HEK293 (cell line): ENCODE results near the gene PLPP6.

Experiments
- CTCF ChIA-PET: fragments of 350-600 bp; formaldehyde crosslinking; extraction: SDS; loops from one replicate; lab custom pipeline; 2021; ENCODE audit warnings: antibody characterized with exemption; lab: Yijun Ruan, JAX
- POLR2A ChIA-PET: fragments of 300-600 bp; formaldehyde crosslinking; extraction: SDS; loops from one replicate; lab custom pipeline; 2020; ENCODE audit warnings: antibody characterized with exemption, inconsistent platforms; lab: Yijun Ruan, JAX
- H3K27ac ChIP-seq: fragments of 200-500 bp; sonication (Bioruptor generic); 2 replicates; pipeline ENCODE4 v1.5.1; 2014; ENCODE audit warnings: low read depth, low read length, control low read depth, inconsistent platforms; ENCODE audit errors: extremely low read depth
- H3K36me3 ChIP-seq, 2 experiments: fragments of 200-500 bp in 1 of 2; sonication (Bioruptor generic) in 1 of 2; 1 replicate in 1 of 2; 2 replicates in 1 of 2; pipeline ENCODE4 v1.5.1; 2014 to 2017; ENCODE audit warnings: inconsistent platforms in 2 of 2, low read length in 2 of 2; ENCODE audit not compliant: control insufficient read depth in 2 of 2, insufficient read depth in 1 of 2
- H3K4me1 ChIP-seq: fragments of 200-500 bp; sonication (Bioruptor generic); 2 replicates; pipeline ENCODE4 v1.5.1; 2014; ENCODE audit warnings: mild to moderate bottlenecking, low read length, inconsistent platforms; ENCODE audit not compliant: control insufficient read depth, insufficient read depth
- H3K4me3 ChIP-seq: 2 replicates; pipeline ENCODE4 v1.5.1; 2011; ENCODE audit warnings: low read depth, mild to moderate bottlenecking, control low read depth, low read length, moderate library complexity
- H3K9me3 ChIP-seq: fragments of 200-500 bp; sonication (Bioruptor generic); 2 replicates; pipeline ENCODE4 v1.5.1; 2014; ENCODE audit warnings: low read depth, low read length, inconsistent platforms; ENCODE audit not compliant: control insufficient read depth, insufficient read depth
- GLI4 ChIP-seq: fragments of 450-650 bp; formaldehyde crosslinking; IDR thresholded peaks from 2 replicates; pipeline ENCODE4 v1.5.1; 2016; ENCODE audit warnings: missing biosample characterization, missing genetic modification characterization
- REPIN1 ChIP-seq: fragments of 450-650 bp; formaldehyde crosslinking; IDR thresholded peaks from 2 replicates; pipeline ENCODE4 v1.5.1; 2017; ENCODE audit warnings: missing biosample characterization, missing genetic modification characterization, low read depth
- SCRT2 ChIP-seq: fragments of 450-650 bp; formaldehyde crosslinking; IDR thresholded peaks from 2 replicates; pipeline ENCODE4 v1.5.1; 2016; ENCODE audit warnings: missing biosample characterization, missing genetic modification characterization
- ZBTB48 ChIP-seq: fragments of 450-650 bp; formaldehyde crosslinking; IDR thresholded peaks from 2 replicates; pipeline ENCODE4 v1.5.1; 2016; ENCODE audit warnings: missing biosample characterization, missing genetic modification characterization
- ZIC2 ChIP-seq: fragments of 450-650 bp; formaldehyde crosslinking; IDR thresholded peaks from 2 replicates; pipeline ENCODE4 v1.5.1; 2016; ENCODE audit warnings: missing biosample characterization, missing genetic modification characterization
- ZNF239 ChIP-seq: fragments of 450-650 bp; formaldehyde crosslinking; IDR thresholded peaks from 2 replicates; pipeline ENCODE4 v1.5.1; 2016; ENCODE audit warnings: missing biosample characterization, missing genetic modification characterization
- ZNF280C ChIP-seq: fragments of 450-650 bp; formaldehyde crosslinking; IDR thresholded peaks from 2 replicates; pipeline ENCODE4 v1.5.1; 2016; ENCODE audit warnings: missing biosample characterization, missing genetic modification characterization
- ZNF600 ChIP-seq: fragments of 450-650 bp; formaldehyde crosslinking; IDR thresholded peaks from 2 replicates; pipeline ENCODE4 v1.5.1; 2016; ENCODE audit warnings: missing biosample characterization, missing genetic modification characterization
- ZNF624 ChIP-seq: fragments of 450-650 bp; formaldehyde crosslinking; IDR thresholded peaks from 2 replicates; pipeline ENCODE4 v1.5.1; 2017; ENCODE audit warnings: missing biosample characterization, missing genetic modification characterization
- ZNF629 ChIP-seq: fragments of 450-650 bp; formaldehyde crosslinking; IDR thresholded peaks from 2 replicates; pipeline ENCODE4 v1.5.1; 2017; ENCODE audit warnings: missing biosample characterization, missing genetic modification characterization
- ZNF654 ChIP-seq: fragments of 450-650 bp; formaldehyde crosslinking; IDR thresholded peaks from 2 replicates; pipeline ENCODE4 v1.5.1; 2016; ENCODE audit warnings: low read depth, missing biosample characterization, missing genetic modification characterization
- TF ChIP-seq, protein P1 (sequence below): fragments of 450-650 bp; formaldehyde crosslinking; IDR thresholded peaks from 2 replicates; pipeline ENCODE4 v1.5.1; 2017; ENCODE audit warnings: missing biosample characterization, missing genetic modification characterization
- TF ChIP-seq, protein P2 (sequence below): fragments of 450-650 bp; formaldehyde crosslinking; IDR thresholded peaks from 2 replicates; pipeline ENCODE4 v1.5.1; 2016; ENCODE audit warnings: missing biosample characterization, missing genetic modification characterization
- TF ChIP-seq, protein P3 (sequence below): fragments of 450-650 bp; formaldehyde crosslinking; IDR thresholded peaks from 2 replicates; pipeline ENCODE4 v1.5.1; 2016; ENCODE audit warnings: missing biosample characterization, missing genetic modification characterization
- TF ChIP-seq, protein P4 (sequence below): fragments of 450-650 bp; formaldehyde crosslinking; IDR thresholded peaks from 2 replicates; pipeline ENCODE4 v1.5.1; 2016; ENCODE audit warnings: missing biosample characterization, missing genetic modification characterization

PLPP6 gene

DNA sequence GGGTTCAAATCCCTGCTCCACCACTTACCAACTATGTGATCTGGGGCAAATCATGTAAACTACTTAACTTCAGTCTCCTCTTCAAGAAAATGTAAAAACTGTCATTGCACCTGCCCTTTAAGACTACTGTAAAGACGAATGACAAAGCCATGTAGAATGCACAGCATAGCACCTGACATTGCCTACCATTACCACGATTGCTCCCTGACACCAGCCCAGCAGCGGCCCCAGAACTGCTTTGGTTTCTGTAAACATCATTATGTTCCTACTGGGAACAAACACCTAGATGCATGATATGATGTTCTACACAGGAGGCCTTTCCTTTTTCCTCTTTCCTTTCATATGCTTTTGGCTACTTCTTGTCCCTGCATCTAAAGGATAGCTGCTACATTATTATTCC, 23.1 kb upstream of the PLPP6 start:
- H3K4me3 ChIP-seq, result no peak overlapping the region
- H3K4me1 ChIP-seq, result no peaks in the 10 kb centered on the region; the same call in 1 of the 2 replicates
- TF ChIP-seq ZIC2 (tag by site-specific recombination), result peak; percentile 74
- TF ChIP-seq, protein P1, sequence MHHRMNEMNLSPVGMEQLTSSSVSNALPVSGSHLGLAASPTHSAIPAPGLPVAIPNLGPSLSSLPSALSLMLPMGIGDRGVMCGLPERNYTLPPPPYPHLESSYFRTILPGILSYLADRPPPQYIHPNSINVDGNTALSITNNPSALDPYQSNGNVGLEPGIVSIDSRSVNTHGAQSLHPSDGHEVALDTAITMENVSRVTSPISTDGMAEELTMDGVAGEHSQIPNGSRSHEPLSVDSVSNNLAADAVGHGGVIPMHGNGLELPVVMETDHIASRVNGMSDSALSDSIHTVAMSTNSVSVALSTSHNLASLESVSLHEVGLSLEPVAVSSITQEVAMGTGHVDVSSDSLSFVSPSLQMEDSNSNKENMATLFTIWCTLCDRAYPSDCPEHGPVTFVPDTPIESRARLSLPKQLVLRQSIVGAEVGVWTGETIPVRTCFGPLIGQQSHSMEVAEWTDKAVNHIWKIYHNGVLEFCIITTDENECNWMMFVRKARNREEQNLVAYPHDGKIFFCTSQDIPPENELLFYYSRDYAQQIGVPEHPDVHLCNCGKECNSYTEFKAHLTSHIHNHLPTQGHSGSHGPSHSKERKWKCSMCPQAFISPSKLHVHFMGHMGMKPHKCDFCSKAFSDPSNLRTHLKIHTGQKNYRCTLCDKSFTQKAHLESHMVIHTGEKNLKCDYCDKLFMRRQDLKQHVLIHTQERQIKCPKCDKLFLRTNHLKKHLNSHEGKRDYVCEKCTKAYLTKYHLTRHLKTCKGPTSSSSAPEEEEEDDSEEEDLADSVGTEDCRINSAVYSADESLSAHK (tag by site-specific recombination), result no peak
- ChIA-PET CTCF (interaction anchor here (0.9 to 4.3 kb wide), 10 partner anchors 12 to 324 kb away, joined by 3 to 87 read pairs (median 6); no protein-coding TSS in a partner anchor), POLR2A (no interaction called here)
- no peaks in the 10 kb centered on the region for H3K36me3 ChIP-seq
- H3K9me3 ChIP-seq, result no peaks in the 10 kb centered on the region
- H3K27ac ChIP-seq, result no peak overlapping the region

DNA sequence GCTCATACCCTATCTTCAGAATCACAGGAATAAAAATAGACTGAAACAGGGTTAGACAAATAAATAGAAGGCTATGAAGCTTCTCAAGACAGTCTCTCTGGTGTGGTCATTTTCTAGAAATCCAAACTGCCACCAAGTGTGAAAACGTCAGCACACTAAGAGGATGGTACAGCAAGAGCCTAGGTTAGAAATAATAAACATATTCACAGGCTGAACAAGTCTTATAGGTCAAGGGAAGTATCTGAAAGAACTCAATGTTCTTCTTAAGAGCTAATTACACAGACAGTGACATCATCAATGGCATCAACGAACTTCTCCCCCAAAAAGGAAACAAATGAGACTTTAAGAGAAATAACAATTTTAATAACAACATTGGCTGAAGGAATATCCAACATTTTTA, 22.7 kb upstream of the PLPP6 start:
- TF ChIP-seq GLI4 (no peak), ZNF280C (tag by site-specific recombination) (no peak), ZNF629 (0 out of 2 replicates have a peak, but pooled peaks have one; percentile 26), ZBTB48 (tag by site-specific recombination) (no peak), ZNF239 (no peak)
- TF ChIP-seq, protein P2, sequence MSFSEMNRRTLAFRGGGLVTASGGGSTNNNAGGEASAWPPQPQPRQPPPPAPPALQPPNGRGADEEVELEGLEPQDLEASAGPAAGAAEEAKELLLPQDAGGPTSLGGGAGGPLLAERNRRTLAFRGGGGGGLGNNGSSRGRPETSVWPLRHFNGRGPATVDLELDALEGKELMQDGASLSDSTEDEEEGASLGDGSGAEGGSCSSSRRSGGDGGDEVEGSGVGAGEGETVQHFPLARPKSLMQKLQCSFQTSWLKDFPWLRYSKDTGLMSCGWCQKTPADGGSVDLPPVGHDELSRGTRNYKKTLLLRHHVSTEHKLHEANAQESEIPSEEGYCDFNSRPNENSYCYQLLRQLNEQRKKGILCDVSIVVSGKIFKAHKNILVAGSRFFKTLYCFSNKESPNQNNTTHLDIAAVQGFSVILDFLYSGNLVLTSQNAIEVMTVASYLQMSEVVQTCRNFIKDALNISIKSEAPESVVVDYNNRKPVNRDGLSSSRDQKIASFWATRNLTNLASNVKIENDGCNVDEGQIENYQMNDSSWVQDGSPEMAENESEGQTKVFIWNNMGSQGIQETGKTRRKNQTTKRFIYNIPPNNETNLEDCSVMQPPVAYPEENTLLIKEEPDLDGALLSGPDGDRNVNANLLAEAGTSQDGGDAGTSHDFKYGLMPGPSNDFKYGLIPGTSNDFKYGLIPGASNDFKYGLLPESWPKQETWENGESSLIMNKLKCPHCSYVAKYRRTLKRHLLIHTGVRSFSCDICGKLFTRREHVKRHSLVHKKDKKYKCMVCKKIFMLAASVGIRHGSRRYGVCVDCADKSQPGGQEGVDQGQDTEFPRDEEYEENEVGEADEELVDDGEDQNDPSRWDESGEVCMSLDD (tag by site-specific recombination), result no peak
- TF ChIP-seq, protein P3, sequence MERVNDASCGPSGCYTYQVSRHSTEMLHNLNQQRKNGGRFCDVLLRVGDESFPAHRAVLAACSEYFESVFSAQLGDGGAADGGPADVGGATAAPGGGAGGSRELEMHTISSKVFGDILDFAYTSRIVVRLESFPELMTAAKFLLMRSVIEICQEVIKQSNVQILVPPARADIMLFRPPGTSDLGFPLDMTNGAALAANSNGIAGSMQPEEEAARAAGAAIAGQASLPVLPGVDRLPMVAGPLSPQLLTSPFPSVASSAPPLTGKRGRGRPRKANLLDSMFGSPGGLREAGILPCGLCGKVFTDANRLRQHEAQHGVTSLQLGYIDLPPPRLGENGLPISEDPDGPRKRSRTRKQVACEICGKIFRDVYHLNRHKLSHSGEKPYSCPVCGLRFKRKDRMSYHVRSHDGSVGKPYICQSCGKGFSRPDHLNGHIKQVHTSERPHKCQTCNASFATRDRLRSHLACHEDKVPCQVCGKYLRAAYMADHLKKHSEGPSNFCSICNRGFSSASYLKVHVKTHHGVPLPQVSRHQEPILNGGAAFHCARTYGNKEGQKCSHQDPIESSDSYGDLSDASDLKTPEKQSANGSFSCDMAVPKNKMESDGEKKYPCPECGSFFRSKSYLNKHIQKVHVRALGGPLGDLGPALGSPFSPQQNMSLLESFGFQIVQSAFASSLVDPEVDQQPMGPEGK, result no peak
- Histone ChIP-seq H3K4me3 (no peak overlapping the region), H3K36me3 (no peaks in the 10 kb centered on the region), H3K27ac (no peak overlapping the region), H3K4me1 (no peaks in the 10 kb centered on the region; the same call in 1 of the 2 replicates), H3K9me3 (no peaks in the 10 kb centered on the region)
- ChIA-PET POLR2A (no interaction called here), CTCF (interaction anchor here (0.7 to 4.3 kb wide), 17 partner anchors 11 to 324 kb away, joined by 3 to 87 read pairs (median 5); no protein-coding TSS in a partner anchor)

DNA sequence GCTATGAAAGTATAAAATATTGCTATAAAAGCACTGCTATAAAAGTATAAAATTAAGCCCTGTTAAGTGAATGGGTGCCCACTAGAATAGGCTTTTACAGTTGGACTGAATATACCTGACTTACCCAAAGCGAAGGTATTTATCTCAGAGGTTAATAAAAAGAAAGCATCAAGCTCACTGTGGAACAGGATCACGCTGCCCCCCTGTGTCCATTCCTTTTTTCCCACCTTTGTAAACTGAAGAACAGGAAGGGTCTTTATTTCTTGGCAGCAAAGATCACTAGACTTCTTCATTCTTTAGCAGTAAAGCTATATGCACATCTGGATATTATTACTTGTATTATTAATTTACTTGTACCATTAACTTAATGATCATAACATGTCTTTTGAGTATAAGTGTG, 22.1 kb upstream of the PLPP6 start:
- no peak overlapping the region for H3K27ac ChIP-seq
- ChIA-PET POLR2A (no interaction called here), CTCF (interaction anchor here (0.6 to 4.3 kb wide), 29 partner anchors 10 to 1399 kb away, joined by 3 to 87 read pairs (median 4); no protein-coding TSS in a partner anchor)
- H3K9me3 ChIP-seq, result no peaks in the 10 kb centered on the region
- TF ChIP-seq SCRT2 (no peak), ZNF624 (tag by site-specific recombination) (no peak), ZNF600 (tag by site-specific recombination) (no peak), ZNF654 (peak; percentile 58), REPIN1 (no peak)
- TF ChIP-seq, protein P4, sequence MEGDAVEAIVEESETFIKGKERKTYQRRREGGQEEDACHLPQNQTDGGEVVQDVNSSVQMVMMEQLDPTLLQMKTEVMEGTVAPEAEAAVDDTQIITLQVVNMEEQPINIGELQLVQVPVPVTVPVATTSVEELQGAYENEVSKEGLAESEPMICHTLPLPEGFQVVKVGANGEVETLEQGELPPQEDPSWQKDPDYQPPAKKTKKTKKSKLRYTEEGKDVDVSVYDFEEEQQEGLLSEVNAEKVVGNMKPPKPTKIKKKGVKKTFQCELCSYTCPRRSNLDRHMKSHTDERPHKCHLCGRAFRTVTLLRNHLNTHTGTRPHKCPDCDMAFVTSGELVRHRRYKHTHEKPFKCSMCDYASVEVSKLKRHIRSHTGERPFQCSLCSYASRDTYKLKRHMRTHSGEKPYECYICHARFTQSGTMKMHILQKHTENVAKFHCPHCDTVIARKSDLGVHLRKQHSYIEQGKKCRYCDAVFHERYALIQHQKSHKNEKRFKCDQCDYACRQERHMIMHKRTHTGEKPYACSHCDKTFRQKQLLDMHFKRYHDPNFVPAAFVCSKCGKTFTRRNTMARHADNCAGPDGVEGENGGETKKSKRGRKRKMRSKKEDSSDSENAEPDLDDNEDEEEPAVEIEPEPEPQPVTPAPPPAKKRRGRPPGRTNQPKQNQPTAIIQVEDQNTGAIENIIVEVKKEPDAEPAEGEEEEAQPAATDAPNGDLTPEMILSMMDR (tag by site-specific recombination), result peak; percentile 35; the same call in 1 of the 2 replicates
- no peak overlapping the region for H3K4me3 ChIP-seq
- no peaks in the 10 kb centered on the region for H3K36me3 ChIP-seq
- H3K4me1 ChIP-seq, result no peaks in the 10 kb centered on the region; the same call in 1 of the 2 replicates
